HepG2 (cell line): ENCODE measurements around the gene SLC2A11. TPM values are rescaled to one million over a fixed set of nuclear protein-coding genes. Genes with fewer than 3 reads are reported as not detected.

Source experiments
- ATAC-seq: fragments of 200-7000 bp; cut with Tn5 transposase; 3 replicates; pipeline ENCODE4 v1.9.1; 2020; ENCODE audit warnings: mild to moderate bottlenecking, moderate library complexity
- BruUV-seq: library from RNA; stranded (reverse); fragments of 400-500 nt; replicated peaks from 2 replicates; lab custom pipeline; 2021; lab: Mats Ljungman, UMichigan
- CTCF ChIA-PET: fragments of 300-600 bp; formaldehyde crosslinking; extraction: SDS; loops from one replicate; lab custom pipeline; 2021; ENCODE audit warnings: low total read pairs, inconsistent platforms, low intra/inter-chr PET ratio; lab: Yijun Ruan, JAX
- POLR2A ChIA-PET: fragments of 350-600 bp; sonication (Branson Sonifier 250); formaldehyde crosslinking; loops from one replicate; lab custom pipeline; 2020; ENCODE audit warnings: antibody characterized with exemption, inconsistent platforms; lab: Yijun Ruan, JAX
- DNase-seq: peaks from one replicate; pipeline ENCODE4 v3.0.0-alpha.2; 2015; ENCODE audit warnings: low spot score
- FAIRE-seq: peaks from 3 replicates; lab custom pipeline; 2011; peaks lifted over from hg19 to GRCh38; lab: Jason Lieb, UNC
- H2AFZ ChIP-seq: one replicate; pipeline ENCODE4 v1.6.1; 2011; ENCODE audit warnings: low read length, inconsistent platforms
- H3K27ac ChIP-seq: fragments of 300-600 bp; 3 replicates; pipeline ENCODE4 v1.8.0; 2011; ENCODE audit warnings: mixed run types, mild to moderate bottlenecking, mixed read lengths, low read length, inconsistent platforms; ENCODE audit not compliant: insufficient read depth; ENCODE audit errors: extremely low read length
- H3K27me3 ChIP-seq, 2 experiments: fragments of 200-600 bp in 1 of 2; 2 replicates in 1 of 2; 3 replicates in 1 of 2; pipeline versions ENCODE4 v1.6.0 to v1.8.0; 2011; ENCODE audit warnings: low read length in 2 of 2, mild to moderate bottlenecking in 2 of 2, moderate library complexity in 2 of 2, inconsistent platforms in 1 of 2; ENCODE audit not compliant: insufficient read depth in 2 of 2, control insufficient read depth in 1 of 2
- H3K36me3 ChIP-seq, 2 experiments: fragments of 200-600 bp in 1 of 2; replicated peaks in 1 of 2; 2 replicates in 1 of 2; 3 replicates in 1 of 2; pipeline versions ENCODE4 v1.5.1 to v1.8.0; 2011; ENCODE audit warnings: low read length in 2 of 2, inconsistent platforms in 1 of 2; ENCODE audit not compliant: insufficient read depth in 2 of 2, control insufficient read depth in 1 of 2
- H3K4me1 ChIP-seq: 2 replicates; pipeline ENCODE4 v1.5.1; 2012; ENCODE audit warnings: low read length, inconsistent platforms; ENCODE audit not compliant: insufficient read depth
- H3K4me2 ChIP-seq: 2 replicates; pipeline ENCODE4 v1.6.0; 2011; ENCODE audit warnings: low read depth, low read length, inconsistent platforms
- H3K4me3 ChIP-seq, 3 experiments: fragments of 200-600 bp in 1 of 3; sonication (generic), shearing (Covaris generic) in 1 of 3; replicated peaks in 1 of 3; 2 replicates each; pipeline ENCODE4 v1.5.1; 2011 to 2016; ENCODE audit warnings: low read length in 3 of 3, inconsistent platforms in 2 of 3, low read depth in 2 of 3, mild to moderate bottlenecking in 2 of 3, control low read depth in 1 of 3, mixed read lengths in 1 of 3; ENCODE audit not compliant: insufficient read depth in 1 of 3
- H3K79me2 ChIP-seq: one replicate; pipeline ENCODE4 v1.6.1; 2011; ENCODE audit warnings: low read length, inconsistent platforms; ENCODE audit not compliant: insufficient read depth
- H3K9ac ChIP-seq: 2 replicates; pipeline ENCODE4 v1.6.0; 2011; ENCODE audit warnings: mild to moderate bottlenecking, low read depth, low read length, inconsistent platforms; ENCODE audit not compliant: insufficient read depth
- H3K9me3 ChIP-seq: 2 replicates; pipeline ENCODE4 v1.5.1; 2012; ENCODE audit warnings: mild to moderate bottlenecking, low read length
- H4K20me1 ChIP-seq: 2 replicates; pipeline ENCODE4 v1.6.0; 2011; ENCODE audit warnings: inconsistent platforms, mild to moderate bottlenecking, low read length, moderate library complexity; ENCODE audit not compliant: insufficient read depth
- RBM22 ChIP-seq: fragments of 200-400 bp; formaldehyde crosslinking; optimal IDR thresholded peaks from 2 replicates; pipeline ENCODE3; 2017; ENCODE audit warnings: mild to moderate bottlenecking, low read length, moderate library complexity
- STAT6 ChIP-seq: sonication (generic); formaldehyde crosslinking; IDR thresholded peaks from 2 replicates; pipeline ENCODE4 v1.4.0; 2020; ENCODE audit warnings: missing genetic modification reagents, mild to moderate bottlenecking, borderline replicate concordance
- ZNF496 ChIP-seq: sonication (generic); formaldehyde crosslinking; IDR thresholded peaks from 2 replicates; pipeline ENCODE4 v1.8.1; 2023; ENCODE audit warnings: mild to moderate bottlenecking, moderate library complexity, missing genetic modification reagents; ENCODE audit not compliant: insufficient replicate concordance
- WGBS: methylation state at CpG from one replicate; pipeline ENCODE4 v1.1.6; 2017; ENCODE audit warnings: low lambda C conversion rate; 5-methylcytosine and 5-hydroxymethylcytosine counted together
- in situ Hi-C: cut with HindIII; loops from 2 replicates; pipeline ENCODE4 v1.10.0; 2017; ENCODE audit warnings: low pct_unique_long_range_greater_than_20kb; ENCODE audit not compliant: extremely low pct_ligation_motif_present
- intact Hi-C: fragments of 100-400 bp; cut with micrococcal nuclease; formaldehyde crosslinking; loops from one replicate; pipeline ENCODE4 v1.10.0; 2022; ENCODE audit not compliant: unreplicated experiment
- polyA plus RNA-seq, 8 experiments: library from polyadenylated mRNA; depleted of rRNA in 3 of 8; stranded (reverse) in 7 of 8; unstranded in 1 of 8; fragments of >200 nt; fragmentation: Illumina TruSeq in 4 of 8; extraction: Trizol in 4 of 8; gene quantifications; 2 replicates each; pipeline versions ENCODE4 v1.2.1 to v1.2.3, GENCODE V29; 2011 to 2016; ENCODE audit warnings: low read depth in 4 of 8, missing spikeins in 1 of 8, mixed read lengths in 1 of 8; ENCODE audit not compliant: insufficient read depth in 1 of 8
- total RNA-seq, 5 experiments: library from RNA; depleted of rRNA; stranded (reverse); fragments of >200 nt; fragmentation: Illumina TruSeq; extraction: Trizol; gene quantifications; 2 replicates each; pipeline ENCODE4 v1.2.3, GENCODE V29; 2016; ENCODE audit warnings: low read depth in 1 of 5

Gene SLC2A11
- total and polyA plus RNA-seq, 2 of the 13 experiments (the other 11 are each of a cell fraction or from before 2014, with no cell fraction given): 15.2 to 15.4 TPM

DNA sequence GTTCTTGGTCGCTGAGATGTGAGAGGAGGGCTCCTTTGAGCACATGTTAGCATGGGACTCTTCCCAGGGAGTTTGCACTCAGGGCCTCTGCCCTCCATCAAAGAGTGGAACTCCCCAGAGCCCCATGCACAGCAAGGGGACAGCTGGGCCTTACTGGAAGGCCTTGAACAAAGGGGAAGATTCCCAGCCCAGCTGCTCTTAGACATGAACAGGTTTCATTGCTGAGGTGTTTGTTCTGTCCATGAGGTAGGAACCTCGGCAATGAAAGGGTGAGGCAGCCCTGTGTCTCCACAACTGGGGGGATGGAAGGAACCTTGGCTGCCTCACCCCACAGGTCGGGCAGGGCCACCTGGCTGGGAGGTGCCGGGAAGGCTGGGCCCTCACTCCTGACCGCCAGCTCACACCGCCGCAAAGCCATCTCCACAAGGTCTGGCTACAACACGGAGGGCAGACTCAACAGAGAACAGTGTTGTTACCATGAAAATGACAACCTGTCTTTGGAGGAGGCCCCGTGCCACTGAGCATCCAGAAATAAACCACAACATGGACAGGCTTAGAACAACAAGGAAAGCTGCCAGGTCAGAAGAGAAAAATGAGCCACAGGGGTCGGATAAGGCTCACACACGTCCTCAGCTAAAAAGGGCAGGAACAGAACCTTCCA lies 22.1 kb upstream of the SLC2A11 start:
- CTCF ChIA-PET: no interaction called here
- POLR2A ChIA-PET: interaction anchor here (1.4 kb wide), 1 partner anchor 22 kb away, joined by 6 read pairs; the partner anchor contains the start of gene SLC2A11

More for the DNA sequence above, 22.1 kb upstream of the SLC2A11 start:
- in situ Hi-C loops (loop anchor here (25.0 kb wide), 1 partner anchor 223 kb away; no protein-coding TSS in a partner anchor), intact Hi-C loops (no loop called here)
- no peaks in the 10 kb centered on the region for H3K27me3 ChIP-seq
- FAIRE-seq (no peak), DNase-seq (no peak), ATAC-seq (no peak)
- H3K9ac ChIP-seq: no peak overlapping the region
- H3K4me3 ChIP-seq: no peak overlapping the region
- no peak overlapping the region for H3K4me2 ChIP-seq
- TF ChIP-seq ZNF496 (CRISPR knock-in tag) (no peak), STAT6 (CRISPR knock-in tag) (no peak), RBM22 (peak; percentile 37)
- no peaks in the 10 kb centered on the region for H3K4me1 ChIP-seq
- H3K9me3 ChIP-seq: no peaks in the 10 kb centered on the region
- peaks cover 29 to 51% of the 10 kb centered on the region in 2 experiments; a peak in 4 of 5 replicates for H3K36me3 ChIP-seq
- H2AFZ ChIP-seq: no peak overlapping the region
- H3K79me2 ChIP-seq: no peaks in the 10 kb centered on the region
- WGBS: 84% methylated on average over 7 of the region's 11 CpGs
- no TSS peak for BruUV-seq
- H4K20me1 ChIP-seq: no peaks in the 10 kb centered on the region
- H3K27ac ChIP-seq: no peak overlapping the region
